ENCODE data around the gene SLC13A5. TPM values are rescaled to one million over a fixed set of nuclear protein-coding genes. Genes with fewer than 3 reads are reported as not detected.

Gene SLC13A5
- total RNA-seq, 1 donor from 2014 or later = not detected

- no peak overlapping the region for H3K27ac ChIP-seq
- H3K4me1 ChIP-seq = peaks cover 11% of the 10 kb centered on the region
- no peak for ATAC-seq
These were observed 1.2 kb upstream of the SLC13A5 start for GRCh38 chr17:6714315-6714874.

DNA sequence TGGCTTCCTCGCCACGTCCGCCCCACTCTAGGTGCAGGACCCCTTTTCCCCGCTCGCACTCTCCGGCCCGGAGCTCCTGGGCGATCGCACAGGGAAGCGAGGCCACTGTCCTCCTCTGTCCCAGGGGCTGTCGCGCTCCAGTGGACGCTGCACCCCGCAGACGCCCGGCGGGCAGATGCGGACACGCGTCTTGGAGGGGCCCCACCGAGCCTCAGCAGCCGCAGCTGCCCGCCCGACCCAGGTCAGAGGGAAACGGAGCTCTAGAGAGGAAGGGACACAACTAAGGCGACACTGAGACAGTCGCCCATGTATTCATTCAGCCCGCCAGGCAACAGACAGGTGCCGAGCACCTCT, 726 bp upstream of the SLC13A5 start:
- peaks cover 44% of the 10 kb centered on the region for H3K27me3 ChIP-seq
- H3K4me1 ChIP-seq = peaks cover 11% of the 10 kb centered on the region
- H3K27ac ChIP-seq = no peak overlapping the region
- H3K36me3 ChIP-seq = no peaks in the 10 kb centered on the region
- intact Hi-C loops (cut with DNase I) = no loop called here
- ATAC-seq (peak; percentile 5), DNase-seq (no peak)
- H3K4me3 ChIP-seq = peak overlapping the region; percentile 16
- no peaks in the 10 kb centered on the region for H3K9me3 ChIP-seq
- no peak for TF ChIP-seq CTCF (IDR thresholded peaks at IDR 0.05)

More at GRCh38 chr17:6714315-6714874, 1.2 kb upstream of the SLC13A5 start:
- Histone ChIP-seq H3K27me3 (peaks cover 43% of the 10 kb centered on the region), H3K36me3 (no peaks in the 10 kb centered on the region), H3K4me3 (no peak overlapping the region), H3K9me3 (no peaks in the 10 kb centered on the region)
- intact Hi-C loops (cut with DNase I) = no loop called here
- TF ChIP-seq CTCF (IDR thresholded peaks at IDR 0.05) = no peak
- no peak for DNase-seq

DNA sequence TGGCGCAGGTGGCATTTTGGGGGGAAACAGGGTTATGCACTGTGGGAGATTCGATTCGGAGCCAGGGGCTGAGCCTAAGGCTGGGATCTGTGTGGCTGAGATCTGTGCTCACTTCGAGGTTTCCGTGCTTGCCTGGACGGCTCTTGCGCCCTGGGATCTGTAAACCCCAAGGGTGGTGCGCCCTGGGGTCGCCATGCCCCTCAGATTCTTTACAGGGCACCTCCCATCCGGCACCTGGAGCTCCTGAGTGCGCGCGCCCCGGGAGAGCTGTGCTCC, 377 bp downstream of the SLC13A5 start:
- no peak for DNase-seq
- no peaks in the 10 kb centered on the region for H3K36me3 ChIP-seq
- no peaks in the 10 kb centered on the region for H3K9me3 ChIP-seq
- TF ChIP-seq CTCF (IDR thresholded peaks at IDR 0.05) = no peak
- no peak overlapping the region for H3K27ac ChIP-seq
- H3K4me3 ChIP-seq = no peak overlapping the region
- ATAC-seq = no peak
- intact Hi-C loops (cut with DNase I) = no loop called here
- H3K27me3 ChIP-seq = peaks cover 52% of the 10 kb centered on the region
- H3K4me1 ChIP-seq = peaks cover 11% of the 10 kb centered on the region

GRCh38 chr17:6712058-6712853, 913 bp downstream of the SLC13A5 start:
- Histone ChIP-seq H3K27ac (no peak overlapping the region), H3K4me1 (peaks cover 11% of the 10 kb centered on the region), H3K36me3 (no peaks in the 10 kb centered on the region), H3K4me3 (no peak overlapping the region), H3K9me3 (no peaks in the 10 kb centered on the region), H3K27me3 (peaks cover 52% of the 10 kb centered on the region)
- TF ChIP-seq CTCF (IDR thresholded peaks at IDR 0.05) = no peak
- DNase-seq = no peak
- intact Hi-C loops (cut with DNase I) = no loop called here
- peak; percentile 9 for ATAC-seq

GRCh38 chr17:6711681-6712057, 1.5 kb downstream of the SLC13A5 start:
- Histone ChIP-seq H3K36me3 (no peaks in the 10 kb centered on the region), H3K4me1 (peaks cover 11% of the 10 kb centered on the region), H3K27ac (no peak overlapping the region), H3K9me3 (no peaks in the 10 kb centered on the region), H3K4me3 (no peak overlapping the region), H3K27me3 (peaks cover 57% of the 10 kb centered on the region)
- no peak for DNase-seq
- intact Hi-C loops (cut with DNase I) = no loop called here
- ATAC-seq = peak; percentile 87
- TF ChIP-seq CTCF (IDR thresholded peaks at IDR 0.05) = no peak

Measured in upper lobe of right lung (tissue), 1 donor.